DOHH2 (cell line): ENCODE results near the gene MRPL3.

ENCODE experiments used
- CTCF ChIP-seq: fragments of 200-600 bp; sonication (generic); IDR thresholded peaks from one replicate; pipeline ENCODE4 v1.5.1; 2014; ENCODE audit warnings: antibody characterized with exemption, mild to moderate bottlenecking, low read depth, low read length; ENCODE audit not compliant: poor library complexity, severe bottlenecking
- EZH2phosphoT487 ChIP-seq: fragments of 200-600 bp; sonication (generic); IDR thresholded peaks from 2 replicates; pipeline ENCODE4 v1.6.1; 2017; ENCODE audit warnings: borderline replicate concordance, mild to moderate bottlenecking, antibody characterized with exemption, low read length, moderate library complexity, mixed read lengths

DNA sequence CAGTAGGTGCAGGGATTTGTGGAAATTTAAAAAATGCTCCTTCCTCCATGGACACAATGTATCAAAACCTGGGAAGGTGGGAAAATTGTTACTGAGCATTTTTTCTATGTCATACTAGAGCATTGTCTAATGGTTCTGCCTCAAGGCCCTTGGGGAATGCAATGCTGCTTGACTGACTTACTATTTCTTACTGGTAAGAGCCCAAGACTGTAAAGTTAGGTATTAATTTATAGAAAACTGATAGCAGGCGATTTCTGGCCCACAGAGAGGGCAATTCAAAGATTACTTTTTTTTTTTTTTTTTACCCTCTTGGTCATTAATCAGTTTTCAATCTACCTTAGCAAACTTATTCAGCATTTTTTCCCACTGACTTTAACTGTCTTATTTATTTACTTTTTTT, 38.5 kb upstream of the MRPL3 start:
- TF ChIP-seq CTCF (no peak), EZH2phosphoT487 (no peak)
